ENCODE measurements around the gene XRCC3.
"Not testable (repeated sequence)": the region's sequence is repeated elsewhere in the genome, so short reads cannot be mapped to it uniquely, and the experiment has no call there.

Gene XRCC3

DNA sequence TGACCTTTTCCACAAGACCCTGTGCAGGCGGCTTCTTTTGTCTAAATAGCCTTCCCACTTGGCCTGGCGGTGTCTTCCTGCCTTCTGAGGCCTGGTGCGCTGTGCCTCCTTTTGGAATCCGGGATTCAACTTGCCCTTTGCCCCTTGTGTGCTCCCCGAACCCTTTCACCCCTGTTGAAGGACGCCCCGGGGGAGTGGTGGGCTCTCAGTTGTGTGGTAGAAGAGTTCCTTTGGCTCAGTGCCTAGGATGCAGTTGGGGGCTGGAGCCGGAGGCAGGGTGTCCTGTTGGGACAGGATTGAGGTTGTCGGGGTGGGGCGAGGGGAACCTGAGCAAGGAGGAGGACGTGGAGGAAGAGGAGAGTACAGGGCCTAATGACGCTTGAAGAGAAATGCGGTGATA is 51.7 kb downstream of the XRCC3 start:
- DNase-seq (ENCODE audit: low read depth in 2 of 2): no peak

- DNase-seq (ENCODE audit: low read depth in 2 of 2): no peak
Measured at GRCh38 chr14:103662591-103662990, 52.7 kb downstream of the XRCC3 start.

DNA sequence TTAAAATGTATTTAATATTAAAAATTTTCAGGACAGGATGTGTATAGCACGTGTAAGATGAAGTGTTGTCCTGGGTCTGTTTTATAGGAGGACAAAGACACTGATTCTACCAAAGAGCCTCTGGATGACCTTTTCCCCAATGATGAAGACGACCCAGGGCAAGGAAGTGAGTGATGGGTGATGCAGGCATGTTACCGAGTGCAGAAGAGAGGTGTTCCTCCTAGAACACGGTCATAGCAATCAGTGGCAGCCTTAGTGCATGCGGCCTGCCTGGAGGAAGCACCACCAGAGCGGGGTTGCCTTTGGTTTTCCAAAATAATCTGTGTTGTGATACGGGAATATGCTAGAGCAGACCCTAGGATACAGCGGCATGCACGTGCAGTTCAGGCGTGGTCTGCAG is 53.2 kb downstream of the XRCC3 start:
- DNase-seq (ENCODE audit: low read depth in 2 of 2): no peak

GRCh38 chr14:103659631-103660030 is 55.6 kb downstream of the XRCC3 start:
- DNase-seq (ENCODE audit: low read depth in 2 of 2): no peak

DNA sequence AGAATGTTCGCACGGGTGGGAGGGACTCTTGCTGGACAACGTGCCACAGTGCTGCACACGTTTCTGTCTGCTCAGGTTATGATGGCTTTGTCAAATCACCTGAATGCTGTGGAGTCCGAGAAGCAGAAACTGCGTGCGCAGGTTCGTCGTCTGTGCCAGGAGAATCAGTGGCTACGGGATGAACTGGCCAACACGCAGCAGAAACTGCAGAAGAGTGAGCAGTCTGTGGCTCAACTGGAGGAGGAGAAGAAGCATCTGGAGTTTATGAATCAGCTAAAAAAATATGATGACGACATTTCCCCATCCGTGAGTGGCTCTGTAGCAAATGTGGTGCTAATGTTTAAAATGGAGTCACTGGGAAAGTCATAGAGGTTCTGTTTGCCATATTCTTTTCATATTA is 57.8 kb downstream of the XRCC3 start:
- no peak for DNase-seq (ENCODE audit: low read depth in 2 of 2)

- DNase-seq (ENCODE audit: low read depth in 2 of 2): no peak
Measured at GRCh38 chr14:103656756-103657133, 58.5 kb downstream of the XRCC3 start.

DNA sequence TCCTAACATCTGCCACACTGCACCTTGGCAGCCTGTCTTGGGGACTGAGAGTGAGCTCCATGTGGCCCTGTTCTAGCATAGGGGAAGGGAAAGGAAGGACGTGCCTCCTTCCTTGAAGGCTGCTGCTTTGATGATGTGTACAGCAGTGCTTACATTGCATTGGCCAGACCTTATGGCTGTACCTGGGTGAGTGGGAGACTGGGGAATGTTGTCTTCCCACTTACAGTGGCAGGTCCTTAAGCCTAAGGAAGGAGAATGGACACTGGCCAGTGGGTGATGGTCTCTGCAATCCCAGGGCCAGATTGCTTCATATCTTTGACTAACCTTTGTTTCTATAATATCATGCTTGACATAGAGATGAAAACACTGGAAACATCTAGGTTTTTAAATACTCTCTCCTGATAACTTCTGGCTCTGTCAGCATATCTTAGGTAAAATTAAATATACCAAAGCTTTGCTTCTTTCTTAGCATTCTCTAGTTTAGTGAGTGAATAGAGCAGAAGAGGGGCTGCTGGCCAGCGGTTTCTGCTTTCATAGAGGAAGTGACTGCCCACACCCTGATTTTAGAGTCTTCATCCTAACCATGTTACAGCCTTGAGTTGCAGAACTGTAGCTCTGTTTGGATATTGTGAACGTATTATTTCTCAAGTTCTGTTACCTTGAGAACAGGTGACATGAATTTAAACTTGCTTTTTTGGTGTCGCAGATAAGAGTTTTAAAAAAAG is 59.1 kb downstream of the XRCC3 start:
- no peak for DNase-seq (ENCODE audit: low read depth in 2 of 2)

DNA sequence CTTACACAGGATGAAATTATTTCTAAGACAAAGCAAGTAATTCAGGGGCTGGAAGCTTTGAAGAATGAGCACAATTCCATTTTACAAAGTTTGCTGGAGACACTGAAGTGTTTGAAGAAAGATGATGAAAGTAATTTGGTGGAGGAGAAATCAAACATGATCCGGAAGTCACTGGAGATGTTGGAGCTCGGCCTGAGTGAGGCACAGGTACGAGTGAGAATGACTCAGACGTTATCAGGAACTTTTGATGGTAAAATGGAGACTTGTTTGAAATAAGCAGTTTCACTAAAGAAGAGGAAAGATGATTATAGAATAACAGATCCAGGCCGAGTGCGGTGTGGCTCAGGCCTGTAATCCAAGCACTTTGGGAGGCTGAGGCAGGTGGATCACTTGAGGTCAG is 60.6 kb downstream of the XRCC3 start:
- no peak for DNase-seq (ENCODE audit: low read depth in 2 of 2)

DNA sequence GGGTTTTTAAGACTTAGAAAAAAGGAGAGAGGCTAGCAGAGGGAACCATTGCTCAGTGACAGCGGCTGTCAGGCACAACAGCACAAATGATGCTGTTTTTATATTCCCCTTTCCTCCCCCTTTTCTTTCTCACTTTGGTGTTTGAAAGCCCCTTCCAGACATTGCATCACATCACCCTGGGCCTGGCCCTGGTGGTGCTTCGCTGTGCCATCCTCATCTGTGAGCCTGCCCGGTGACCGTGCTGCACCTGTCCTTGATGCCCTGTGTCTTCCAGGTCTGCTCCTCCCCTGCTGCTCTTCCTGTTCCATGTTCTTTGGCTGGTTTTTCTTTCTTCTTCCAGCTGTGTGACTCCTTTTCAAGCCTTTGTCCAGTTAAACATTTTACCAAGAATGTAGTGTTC is 61.4 kb downstream of the XRCC3 start:
- DNase-seq (ENCODE audit: low read depth in 2 of 2): no peak

- DNase-seq (ENCODE audit: low read depth in 2 of 2): not testable (repeated sequence)
Measured at GRCh38 chr14:103653336-103653735, 61.9 kb downstream of the XRCC3 start.

DNA sequence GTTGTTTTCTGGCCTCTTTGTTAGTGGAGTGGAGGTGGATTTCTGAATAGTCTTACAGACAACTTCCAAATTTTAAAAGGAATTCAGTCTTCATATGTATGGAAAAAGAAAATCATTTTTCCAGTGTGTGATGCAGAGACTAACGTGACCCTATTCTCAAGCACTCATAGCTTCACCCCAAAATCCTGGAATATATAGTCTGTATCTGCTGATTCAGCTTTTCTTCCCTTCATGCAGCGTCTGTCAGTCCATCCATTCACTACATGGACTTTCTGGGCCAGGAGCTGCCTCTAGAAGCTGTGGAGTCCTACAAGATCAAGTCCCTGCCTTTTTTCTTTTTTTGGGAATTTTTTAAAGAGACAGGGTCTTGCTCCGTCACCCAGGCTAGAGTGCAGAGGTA is 62.4 kb downstream of the XRCC3 start:
- no peak for DNase-seq (ENCODE audit: low read depth in 2 of 2)

DNA sequence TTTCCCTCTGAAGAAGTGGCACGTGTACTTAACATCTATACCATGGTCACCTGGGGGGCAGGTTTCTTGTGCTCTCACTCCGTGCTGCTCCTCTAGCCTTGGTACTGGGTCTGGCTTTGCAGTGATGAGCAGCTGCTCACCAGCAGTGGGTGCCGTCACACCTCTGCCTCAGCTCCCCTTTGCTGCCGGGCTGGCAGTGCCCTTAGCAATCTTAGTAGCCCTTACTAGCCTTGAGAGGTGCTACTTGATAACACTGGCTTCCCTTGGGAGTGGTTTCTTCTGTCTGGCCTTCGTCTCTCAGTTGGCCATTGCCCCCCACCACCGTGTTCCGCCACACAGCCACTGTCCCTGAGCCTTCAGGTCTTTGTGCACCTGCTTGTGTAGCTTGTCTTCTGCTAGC is 63.7 kb downstream of the XRCC3 start:
- no peak for DNase-seq (ENCODE audit: low read depth in 2 of 2)

DNA sequence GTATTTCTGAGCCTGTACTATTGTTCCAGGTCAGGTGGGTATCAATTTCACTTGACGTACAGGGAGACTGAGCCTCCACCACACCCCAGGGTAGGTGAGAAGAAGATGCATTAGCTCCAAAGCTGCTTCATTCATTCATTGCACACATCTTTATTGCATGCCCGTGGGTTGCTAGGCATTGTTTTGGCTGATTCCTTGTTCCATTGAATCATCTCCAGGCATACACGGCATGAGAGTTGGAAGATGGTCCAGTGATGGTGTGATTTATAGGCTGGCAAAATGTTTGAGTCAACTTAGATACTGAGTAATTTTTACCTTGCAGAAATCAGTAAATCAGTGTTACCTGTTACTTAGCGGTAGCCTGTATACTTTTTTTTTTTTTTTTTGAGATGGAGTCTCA is 65.0 kb downstream of the XRCC3 start:
- DNase-seq (ENCODE audit: low read depth in 2 of 2): no peak

GRCh38 chr14:103649001-103649400 is 66.2 kb downstream of the XRCC3 start:
- DNase-seq (ENCODE audit: low read depth in 2 of 2): no peak

All from stimulated activated CD8-positive, alpha-beta memory T cell treated with anti-CD3 and anti-CD28 coated beads, Interleukin-15, amount 100 ng/mL, for 48 hours (primary cell).